ENCODE results near the gene NTN1. TPM values are rescaled to one million over a fixed set of nuclear protein-coding genes. Genes with fewer than 3 reads are reported as not detected.
"Not testable (repeated sequence)": the region's sequence is repeated elsewhere in the genome, so short reads cannot be mapped to it uniquely, and the experiment has no call there.

Gene NTN1
- total RNA-seq, 2 experiments from 2014 or later = not detected

DNA sequence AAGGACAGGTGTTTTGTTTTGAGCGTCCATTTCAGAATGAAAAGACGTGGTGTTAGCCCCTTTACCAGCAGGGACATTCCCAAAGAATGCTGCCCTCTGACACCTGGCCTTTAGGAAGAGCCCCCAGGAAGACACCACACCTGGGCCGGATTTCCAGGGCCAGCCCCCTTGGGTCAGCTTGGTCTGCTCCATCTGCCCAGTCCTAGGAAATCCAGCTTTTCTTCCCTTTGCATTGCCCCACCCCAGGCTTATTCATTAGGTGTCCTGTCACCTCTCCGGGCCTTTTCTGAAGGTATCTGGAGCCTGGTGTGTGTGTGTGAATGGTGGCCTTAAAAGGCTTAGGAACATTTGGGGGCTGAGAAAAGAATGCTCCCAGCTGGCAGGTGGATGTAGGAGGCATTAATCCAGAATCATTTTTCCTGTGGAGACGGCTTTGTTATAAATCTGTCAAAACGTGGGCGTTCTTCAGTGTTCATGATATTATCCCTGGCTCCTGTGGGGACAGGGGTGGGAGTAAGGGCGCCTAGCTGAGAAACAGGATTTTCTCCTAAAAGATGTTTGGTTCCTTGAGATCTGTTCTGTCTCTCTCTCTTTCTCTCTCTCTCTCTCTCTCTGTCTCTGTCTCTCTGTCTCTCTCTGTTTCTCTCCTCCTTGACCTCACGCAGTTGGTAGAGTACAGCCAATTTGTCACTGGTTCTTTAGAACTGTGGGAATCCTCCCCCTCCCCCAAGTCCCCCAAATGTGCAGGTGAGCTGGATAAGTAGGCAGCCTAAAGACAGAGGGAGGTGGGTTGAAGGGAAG lies 84.0 kb downstream of the NTN1 start:
- BruUV-seq (replicated peaks) = no TSS peak
- POLR2A ChIA-PET = no interaction called here
- Histone ChIP-seq H3K9me3 (ENCODE audit: low read length) (no peaks in the 10 kb centered on the region), H3K9me2 (ENCODE audit: insufficient read depth, low read length) (no peaks in the 10 kb centered on the region), H2AFZ (ENCODE audit: low read length) (no peak overlapping the region), H3K4me3 (ENCODE audit: low read depth, low read length, poor library complexity, severe bottlenecking) (no peak overlapping the region), H3K4me1 (ENCODE audit: insufficient read depth, low read length, poor library complexity, severe bottlenecking) (no peaks in the 10 kb centered on the region), H3K27ac (ENCODE audit: low read depth, low read length, poor library complexity, severe bottlenecking) (no peak overlapping the region), H3K36me3 (ENCODE audit: insufficient read depth, low read length) (no peaks in the 10 kb centered on the region), H3K79me2 (ENCODE audit: insufficient read depth, low read depth, low read length) (no peaks in the 10 kb centered on the region), H4K20me1 (ENCODE audit: insufficient read depth, low read length) (no peaks in the 10 kb centered on the region), H3K4me2 (ENCODE audit: low read length) (no peak overlapping the region)
- DNase-seq (ENCODE audit: low spot score) = no peak
- TF ChIP-seq CTCF (conservative IDR thresholded peaks at IDR 0.05; ENCODE audit: low read length) = no peak
- no peak for TF ChIP-seq EZH2phosphoT487 (IDR thresholded peaks at IDR 0.05; ENCODE audit: borderline replicate concordance, low read depth, low read length)
- intact Hi-C loops (cut with micrococcal nuclease; ENCODE audit: unreplicated experiment) = no loop called here
- CTCF ChIA-PET (ENCODE audit: unreplicated experiment) = no interaction called here

DNA sequence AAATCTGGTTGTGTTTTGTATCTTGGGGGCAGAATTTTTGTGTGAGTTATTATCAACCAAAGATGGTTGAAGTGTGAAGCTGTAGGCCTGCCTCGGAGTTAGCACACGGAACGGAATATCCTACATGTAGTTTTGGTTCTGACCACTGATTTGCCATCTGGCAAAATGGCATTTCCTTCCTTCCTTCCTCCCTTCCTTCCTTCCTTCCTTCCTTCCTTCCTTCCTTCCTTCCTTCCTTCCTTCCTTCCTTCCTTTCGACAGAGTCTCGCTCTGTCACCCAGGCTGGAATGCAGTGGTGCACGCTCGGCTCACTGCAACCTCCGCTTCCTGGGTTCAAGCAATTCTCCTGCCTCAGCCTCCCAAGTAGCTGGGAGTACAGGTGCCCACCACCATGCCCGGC lies 85.0 kb downstream of the NTN1 start:
- intact Hi-C loops (cut with micrococcal nuclease; ENCODE audit: unreplicated experiment); H3K27ac ChIP-seq (ENCODE audit: low read depth, low read length, poor library complexity, severe bottlenecking); H3K4me3 ChIP-seq (ENCODE audit: low read depth, low read length, poor library complexity, severe bottlenecking); H3K4me2 ChIP-seq (ENCODE audit: low read length); BruUV-seq (replicated peaks); H2AFZ ChIP-seq (ENCODE audit: low read length); POLR2A ChIA-PET; H3K79me2 ChIP-seq (ENCODE audit: insufficient read depth, low read depth, low read length); H3K9me2 ChIP-seq (ENCODE audit: insufficient read depth, low read length); CTCF ChIA-PET (ENCODE audit: unreplicated experiment); H3K36me3 ChIP-seq (ENCODE audit: insufficient read depth, low read length); H4K20me1 ChIP-seq (ENCODE audit: insufficient read depth, low read length); DNase-seq (ENCODE audit: low spot score); H3K9me3 ChIP-seq (ENCODE audit: low read length); H3K4me1 ChIP-seq (ENCODE audit: insufficient read depth, low read length, poor library complexity, severe bottlenecking): not testable (repeated sequence)

GRCh38 chr17:9107527-9107926 lies 86.2 kb downstream of the NTN1 start:
- Histone ChIP-seq H4K20me1 (ENCODE audit: insufficient read depth, low read length) (no peaks in the 10 kb centered on the region), H3K36me3 (ENCODE audit: insufficient read depth, low read length) (no peaks in the 10 kb centered on the region), H3K4me3 (ENCODE audit: low read depth, low read length, poor library complexity, severe bottlenecking) (no peak overlapping the region), H3K4me1 (ENCODE audit: insufficient read depth, low read length, poor library complexity, severe bottlenecking) (no peaks in the 10 kb centered on the region), H3K4me2 (ENCODE audit: low read length) (no peak overlapping the region), H3K9me2 (ENCODE audit: insufficient read depth, low read length) (no peaks in the 10 kb centered on the region), H3K79me2 (ENCODE audit: insufficient read depth, low read depth, low read length) (no peaks in the 10 kb centered on the region), H3K9me3 (ENCODE audit: low read length) (no peaks in the 10 kb centered on the region), H3K27ac (ENCODE audit: low read depth, low read length, poor library complexity, severe bottlenecking) (no peak overlapping the region), H2AFZ (ENCODE audit: low read length) (no peak overlapping the region)
- ChIA-PET CTCF (ENCODE audit: unreplicated experiment) (no interaction called here), POLR2A (no interaction called here)
- DNase-seq (ENCODE audit: low spot score) = no peak
- no peak for TF ChIP-seq EZH2phosphoT487 (IDR thresholded peaks at IDR 0.05; ENCODE audit: borderline replicate concordance, low read depth, low read length)
- no peak for TF ChIP-seq CTCF (conservative IDR thresholded peaks at IDR 0.05; ENCODE audit: low read length)
- no TSS peak for BruUV-seq (replicated peaks)
- intact Hi-C loops (cut with micrococcal nuclease; ENCODE audit: unreplicated experiment) = no loop called here

Measured in OCI-LY7 (cell line).